Activated CD4-positive, alpha-beta T cell treated with anti-CD3 and anti-CD28 coated beads for 24 hours (primary cell): ENCODE results near the gene DAND5.

Experiments used
- DNase-seq, 2 donors: peaks; one replicate each; pipeline ENCODE4 v3.0.0-alpha.2; 2020; ENCODE audit warnings: low read depth in 2 of 2

DAND5 gene

GRCh38 chr19:13022859-13023636 lies 53.7 kb downstream of the DAND5 start:
- no peak for DNase-seq

DNA sequence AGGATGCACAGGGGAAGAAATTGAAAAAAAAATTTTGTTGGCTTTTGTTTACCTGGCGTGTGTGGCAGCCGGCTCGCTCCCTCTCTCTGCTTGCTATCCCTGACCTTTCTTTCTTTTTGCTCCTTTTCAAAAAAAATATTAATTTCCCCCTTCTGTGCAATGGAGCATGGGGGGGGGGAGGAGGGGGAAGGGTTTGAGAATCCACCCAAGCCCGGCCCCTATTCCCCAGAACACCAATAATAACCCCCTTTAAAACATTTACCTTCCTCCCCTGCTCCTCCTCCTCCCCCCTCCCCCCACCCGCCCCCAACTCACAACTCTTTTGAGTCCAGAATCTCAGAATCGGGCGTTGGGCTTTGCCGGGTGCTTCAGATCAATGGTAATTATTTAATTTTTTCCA lies 54.3 kb downstream of the DAND5 start:
- DNase-seq = no peak
